ENCODE measurements around the gene SPATA13.

Gene SPATA13

GRCh38 chr13:24269821-24270220 lies 109.3 kb downstream of the SPATA13 start:
- Mint-ChIP-seq H3K4me1 (ENCODE audit: low read depth) (peaks cover 93% of the 10 kb centered on the region), H3K27me3 (no peaks in the 10 kb centered on the region), H3K36me3 (ENCODE audit: low read depth) (peaks cover 58% of the 10 kb centered on the region), H3K27ac (peak overlapping the region; percentile 95), H3K9me3 (no peaks in the 10 kb centered on the region), H3K4me3 (peak overlapping the region; percentile 79)
- no peak for DNase-seq

- DNase-seq: peak; percentile 68
- peaks cover 55% of the 10 kb centered on the region for H3K36me3 Mint-ChIP-seq (ENCODE audit: low read depth)
- H3K9me3 Mint-ChIP-seq: no peaks in the 10 kb centered on the region
- H3K4me3 Mint-ChIP-seq: peak overlapping the region; percentile 79
- peak overlapping the region; percentile 95 for H3K27ac Mint-ChIP-seq
- H3K4me1 Mint-ChIP-seq (ENCODE audit: low read depth): peaks cover 93% of the 10 kb centered on the region
- no peaks in the 10 kb centered on the region for H3K27me3 Mint-ChIP-seq
These were observed 110.2 kb downstream of the SPATA13 start for GRCh38 chr13:24270639-24271141.

- Mint-ChIP-seq H3K27me3 (no peaks in the 10 kb centered on the region), H3K4me1 (ENCODE audit: low read depth) (peaks cover 95% of the 10 kb centered on the region), H3K9me3 (no peaks in the 10 kb centered on the region), H3K4me3 (peak overlapping the region; percentile 79), H3K27ac (peak overlapping the region; percentile 95), H3K36me3 (ENCODE audit: low read depth) (peaks cover 51% of the 10 kb centered on the region)
- DNase-seq: no peak
These were observed 110.7 kb downstream of the SPATA13 start for GRCh38 chr13:24271231-24271600.

- peak; percentile 59 for DNase-seq
- Mint-ChIP-seq H3K4me1 (ENCODE audit: low read depth) (peaks cover 95% of the 10 kb centered on the region), H3K27ac (peak overlapping the region; percentile 95), H3K27me3 (no peaks in the 10 kb centered on the region), H3K9me3 (no peaks in the 10 kb centered on the region), H3K36me3 (ENCODE audit: low read depth) (peaks cover 49% of the 10 kb centered on the region), H3K4me3 (peak overlapping the region; percentile 79)
These were observed 111.3 kb downstream of the SPATA13 start for GRCh38 chr13:24271601-24272451.

GRCh38 chr13:24272452-24273161 lies 112.1 kb downstream of the SPATA13 start:
- Mint-ChIP-seq H3K4me1 (ENCODE audit: low read depth) (peaks cover 94% of the 10 kb centered on the region), H3K36me3 (ENCODE audit: low read depth) (peaks cover 48% of the 10 kb centered on the region), H3K9me3 (no peaks in the 10 kb centered on the region), H3K4me3 (peak overlapping the region; percentile 79), H3K27me3 (no peaks in the 10 kb centered on the region), H3K27ac (peak overlapping the region; percentile 95)
- DNase-seq: no peak

GRCh38 chr13:24273926-24274325 lies 113.4 kb downstream of the SPATA13 start:
- Mint-ChIP-seq H3K9me3 (no peaks in the 10 kb centered on the region), H3K27ac (peak overlapping the region; percentile 95), H3K36me3 (ENCODE audit: low read depth) (peaks cover 41% of the 10 kb centered on the region), H3K27me3 (no peaks in the 10 kb centered on the region), H3K4me1 (ENCODE audit: low read depth) (peaks cover 91% of the 10 kb centered on the region), H3K4me3 (peak overlapping the region; percentile 69)
- no peak for DNase-seq

GRCh38 chr13:24274452-24275021 lies 114.0 kb downstream of the SPATA13 start:
- H3K27ac Mint-ChIP-seq: peak overlapping the region; percentile 95
- DNase-seq: peak; percentile 78
- H3K4me1 Mint-ChIP-seq (ENCODE audit: low read depth): peaks cover 93% of the 10 kb centered on the region
- H3K27me3 Mint-ChIP-seq: no peaks in the 10 kb centered on the region
- no peaks in the 10 kb centered on the region for H3K9me3 Mint-ChIP-seq
- peaks cover 47% of the 10 kb centered on the region for H3K36me3 Mint-ChIP-seq (ENCODE audit: low read depth)
- peak overlapping the region; percentile 69 for H3K4me3 Mint-ChIP-seq

GRCh38 chr13:24275041-24275440 lies 114.5 kb downstream of the SPATA13 start:
- no peak for DNase-seq
- H3K4me1 Mint-ChIP-seq (ENCODE audit: low read depth): peaks cover 94% of the 10 kb centered on the region
- peaks cover 52% of the 10 kb centered on the region for H3K36me3 Mint-ChIP-seq (ENCODE audit: low read depth)
- H3K27me3 Mint-ChIP-seq: no peaks in the 10 kb centered on the region
- peak overlapping the region; percentile 69 for H3K4me3 Mint-ChIP-seq
- no peaks in the 10 kb centered on the region for H3K9me3 Mint-ChIP-seq
- H3K27ac Mint-ChIP-seq: peak overlapping the region; percentile 95

- peak overlapping the region; percentile 95 for H3K27ac Mint-ChIP-seq
- H3K36me3 Mint-ChIP-seq (ENCODE audit: low read depth): peaks cover 59% of the 10 kb centered on the region
- peaks cover 95% of the 10 kb centered on the region for H3K4me1 Mint-ChIP-seq (ENCODE audit: low read depth)
- peak overlapping the region; percentile 0 for H3K4me3 Mint-ChIP-seq
- DNase-seq: no peak
- H3K27me3 Mint-ChIP-seq: no peaks in the 10 kb centered on the region
- H3K9me3 Mint-ChIP-seq: no peaks in the 10 kb centered on the region
These were observed 115.8 kb downstream of the SPATA13 start for GRCh38 chr13:24276306-24276705.

- peak overlapping the region; percentile 95 for H3K27ac Mint-ChIP-seq
- no peaks in the 10 kb centered on the region for H3K9me3 Mint-ChIP-seq
- no peaks in the 10 kb centered on the region for H3K27me3 Mint-ChIP-seq
- H3K4me3 Mint-ChIP-seq: no peak overlapping the region
- H3K36me3 Mint-ChIP-seq (ENCODE audit: low read depth): peaks cover 62% of the 10 kb centered on the region
- H3K4me1 Mint-ChIP-seq (ENCODE audit: low read depth): peaks cover 93% of the 10 kb centered on the region
- DNase-seq: no peak
These were observed 116.3 kb downstream of the SPATA13 start for GRCh38 chr13:24276861-24277260.

GRCh38 chr13:24277761-24278160 lies 117.2 kb downstream of the SPATA13 start:
- Mint-ChIP-seq H3K9me3 (no peaks in the 10 kb centered on the region), H3K4me1 (ENCODE audit: low read depth) (peaks cover 93% of the 10 kb centered on the region), H3K27ac (peak overlapping the region; percentile 83), H3K4me3 (no peak overlapping the region), H3K27me3 (no peaks in the 10 kb centered on the region), H3K36me3 (ENCODE audit: low read depth) (peaks cover 69% of the 10 kb centered on the region)
- DNase-seq: no peak

GRCh38 chr13:24279327-24280110 lies 119.0 kb downstream of the SPATA13 start:
- no peak for DNase-seq
- H3K4me3 Mint-ChIP-seq: no peak overlapping the region
- no peaks in the 10 kb centered on the region for H3K27me3 Mint-ChIP-seq
- peaks cover 80% of the 10 kb centered on the region for H3K4me1 Mint-ChIP-seq (ENCODE audit: low read depth)
- peaks cover 73% of the 10 kb centered on the region for H3K36me3 Mint-ChIP-seq (ENCODE audit: low read depth)
- peak overlapping the region; percentile 88 for H3K27ac Mint-ChIP-seq
- H3K9me3 Mint-ChIP-seq: no peaks in the 10 kb centered on the region

GRCh38 chr13:24280720-24281119 lies 120.2 kb downstream of the SPATA13 start:
- Mint-ChIP-seq H3K36me3 (ENCODE audit: low read depth) (peaks cover 81% of the 10 kb centered on the region), H3K4me1 (ENCODE audit: low read depth) (peaks cover 68% of the 10 kb centered on the region), H3K4me3 (no peak overlapping the region), H3K9me3 (no peaks in the 10 kb centered on the region), H3K27ac (peak overlapping the region; percentile 88), H3K27me3 (no peaks in the 10 kb centered on the region)
- DNase-seq: no peak

Data from activated T-cell treated with anti-CD3 and anti-CD28 coated beads, Interleukin-2, amount 50 U/mL, for 24 hours (primary cell).